ENCODE results near the gene ETFBKMT. TPM values are rescaled to one million over a fixed set of nuclear protein-coding genes. Genes with fewer than 3 reads are reported as not detected.

ETFBKMT gene
- total and polyA plus RNA-seq, 2 of the 4 experiments (the other 2 are of a cell fraction), result 1.2 to 2.5 TPM

- H2BK5ac ChIP-seq (ENCODE audit: low read depth, low read length, poor library complexity, severe bottlenecking), result no peak overlapping the region
- H2AK9ac ChIP-seq (replicated peaks; ENCODE audit: low read depth, low read length, poor library complexity), result no peak overlapping the region
- no peak overlapping the region for H2BK15ac ChIP-seq (ENCODE audit: low read depth, low read length)
- H2BK120ac ChIP-seq (ENCODE audit: low read depth, low read length), result no peak overlapping the region
- ChIA-PET POLR2A (ENCODE audit: unreplicated experiment) (no interaction called here), CTCF (interaction anchor here (1.8 kb wide), 1 partner anchor 231 kb away, joined by 14 read pairs; no protein-coding TSS in a partner anchor)
- no peaks in the 10 kb centered on the region for H3K36me3 ChIP-seq (ENCODE audit: control insufficient read depth, insufficient read depth, low read length)
- ATAC-seq (ENCODE audit: low read depth), result no peak
- dilution Hi-C loops (cut with HindIII; ENCODE audit: low sequenced_read_pairs, unreplicated experiment) (no loop called here), intact Hi-C loops (cut with micrococcal nuclease) (loop anchor here (5.0 kb wide), 3 partner anchors 42 to 312 kb away; partner anchors contain the start of gene DENND5B), in situ Hi-C loops (cut with MboI; ENCODE audit: low sequenced_read_pairs) (loop anchor here (5.0 to 10.0 kb wide), 2 partner anchors 232 to 370 kb away; no protein-coding TSS in a partner anchor)
- no peak overlapping the region for H3K4me2 ChIP-seq (ENCODE audit: low read depth, low read length)
- H3K27ac ChIP-seq (ENCODE audit: insufficient read depth, low read length), result no peak overlapping the region
- TF ChIP-seq CTCF (conservative IDR thresholded peaks at IDR 0.05; ENCODE audit: low read depth, low read length) (no peak), POLR2A (IDR thresholded peaks at IDR 0.05; ENCODE audit: low read depth, low read length) (no peak), SMC3 (IDR thresholded peaks at IDR 0.05; ENCODE audit: low read depth, low read length) (no peak), RAD21 (IDR thresholded peaks at IDR 0.05; ENCODE audit: low read length) (no peak), MAZ (IDR thresholded peaks at IDR 0.05; ENCODE audit: borderline replicate concordance, low read depth, low read length) (no peak), ELK1 (IDR thresholded peaks at IDR 0.05; ENCODE audit: borderline replicate concordance, low read depth, low read length) (no peak), MXI1 (IDR thresholded peaks at IDR 0.05; ENCODE audit: borderline replicate concordance, low read depth, low read length) (no peak), CEBPB (IDR thresholded peaks at IDR 0.05; ENCODE audit: low read depth, low read length) (no peak), NFE2L2 (IDR thresholded peaks at IDR 0.05; ENCODE audit: low read depth, low read length) (no peak), RCOR1 (IDR thresholded peaks at IDR 0.05; ENCODE audit: insufficient replicate concordance, low read length) (no peak), MAFK (IDR thresholded peaks at IDR 0.05; ENCODE audit: low read depth, low read length) (no peak), BHLHE40 (IDR thresholded peaks at IDR 0.05; ENCODE audit: low read depth, low read length) (no peak), CHD1 (IDR thresholded peaks at IDR 0.05; ENCODE audit: low read depth, low read length) (no peak), RFX5 (IDR thresholded peaks at IDR 0.05; ENCODE audit: low read depth, low read length) (no peak), FOS (IDR thresholded peaks at IDR 0.05; ENCODE audit: low read depth, low read length) (no peak), USF2 (IDR thresholded peaks at IDR 0.05; ENCODE audit: low read depth, low read length) (no peak)
- WGBS, 2 experiments (ENCODE audit: extremely low coverage in 2 of 2, insufficient read length in 1 of 2), result no CpG with 5 or more reads among the region's 1 CpG
- no peaks in the 10 kb centered on the region for H3K79me1 ChIP-seq (ENCODE audit: low read depth in 1 of 2, low read length in 2 of 2)
- no peak overlapping the region for H2AFZ ChIP-seq (replicated peaks; ENCODE audit: low read length, poor library complexity)
- H3K9me3 ChIP-seq (ENCODE audit: control insufficient read depth, insufficient read depth, low read length), result no peaks in the 10 kb centered on the region
- no peak overlapping the region for H3K4ac ChIP-seq (ENCODE audit: low read depth, low read length)
- H4K5ac ChIP-seq (ENCODE audit: low read depth, low read length), result no peak overlapping the region
- H3K9ac ChIP-seq (ENCODE audit: low read depth, low read length), result no peak overlapping the region
- H4K20me1 ChIP-seq (ENCODE audit: insufficient read depth, low read length), result no peaks in the 10 kb centered on the region
- no peak for DNase-seq
- no peak overlapping the region for H4K8ac ChIP-seq (ENCODE audit: low read depth in 2 of 2, low read length in 2 of 2)
- no peak overlapping the region for H3K14ac ChIP-seq (replicated peaks; ENCODE audit: low read depth, low read length)
- peaks cover 1% of the 10 kb centered on the region for H3K27me3 ChIP-seq (ENCODE audit: control insufficient read depth, insufficient read depth, low read length)
- no peak overlapping the region for H2BK20ac ChIP-seq (ENCODE audit: low read depth, low read length)
- H3K4me1 ChIP-seq (ENCODE audit: control insufficient read depth, insufficient read depth, low read length), result no peaks in the 10 kb centered on the region; the same call in 1 of the 2 replicates
- no TSS peak for BruUV-seq (replicated peaks)
- H3K18ac ChIP-seq (ENCODE audit: low read depth, low read length), result no peak overlapping the region
- no peak overlapping the region for H2AK5ac ChIP-seq (ENCODE audit: low read depth, low read length)
- H3K9me1 ChIP-seq (ENCODE audit: insufficient read depth, low read length), result no peaks in the 10 kb centered on the region
- H4K91ac ChIP-seq (ENCODE audit: insufficient read depth, low read depth, low read length), result no peak overlapping the region
- no peak overlapping the region for H3K23ac ChIP-seq (ENCODE audit: low read depth, low read length)
- no peak overlapping the region for H3K56ac ChIP-seq (ENCODE audit: extremely low read depth, insufficient read depth, low read length)
- H3K4me3 ChIP-seq (ENCODE audit: insufficient read depth, low read depth, low read length), result no peak overlapping the region
Observed at GRCh38 chr12:31634620-31635019, 24.9 kb upstream of the ETFBKMT start.
